Right lobe of liver (tissue), 6 donors: ENCODE measurements around the gene TM4SF18. TPM values are rescaled to one million over a fixed set of nuclear protein-coding genes. Genes with fewer than 3 reads are reported as not detected.

Experiments
- ATAC-seq, 4 donors: fragments of 200-7000 bp; cut with Tn5 transposase; one replicate each; pipeline ENCODE4 v1.9.1; 2020; ENCODE audit warnings: mild to moderate bottlenecking in 4 of 4, moderate library complexity in 4 of 4
- DNase-seq, 3 donors: peaks; one replicate each; pipeline ENCODE4 v3.0.0-alpha.2; 2020
- H3K27ac ChIP-seq, 3 donors: fragments of 200-600 bp; one replicate each; pipeline ENCODE4 v1.8.0; 2022
- H3K27me3 ChIP-seq, 2 donors: fragments of 200-600 bp; one replicate each; pipeline ENCODE4 v1.8.0; 2022
- H3K36me3 ChIP-seq, 4 donors: fragments of 200-600 bp; sonication (generic) in 1 of 4; one replicate each; pipeline versions ENCODE4 v1.5.1 to v1.8.0; 2017 to 2022; ENCODE audit warnings: control low read depth in 1 of 4
- H3K4me1 ChIP-seq, 4 donors: fragments of 200-600 bp; sonication (generic) in 1 of 4; one replicate each; pipeline versions ENCODE4 v1.5.1 to v1.8.0; 2017 to 2022; ENCODE audit warnings: control low read depth in 1 of 4
- H3K4me3 ChIP-seq, 3 donors: fragments of 200-600 bp; one replicate each; pipeline ENCODE4 v1.8.0; 2022
- H3K9me3 ChIP-seq, 4 donors: fragments of 200-600 bp; sonication (generic) in 1 of 4; one replicate each; pipeline versions ENCODE4 v1.5.1 to v1.8.0; 2017 to 2022; ENCODE audit warnings: control low read depth in 1 of 4
- POLR2A ChIP-seq: fragments of 450-650 bp; IDR thresholded peaks from one replicate; pipeline ENCODE4 v1.6.1; 2017; ENCODE audit warnings: antibody characterized with exemption, mild to moderate bottlenecking
- WGBS: methylation state at CpG from one replicate; pipeline ENCODE4 v1.1.6; 2018; ENCODE audit warnings: low coverage, low lambda C conversion rate; ENCODE audit not compliant: insufficient coverage; ENCODE audit errors: missing lambda C conversion rate; 5-methylcytosine and 5-hydroxymethylcytosine counted together
- intact Hi-C, 2 donors: fragments of 100-400 bp; cut with DNase I; formaldehyde crosslinking; loops; one replicate each; pipeline versions ENCODE4 v1.11.2 to v1.14.1; 2022
- total RNA-seq, 6 experiments: library from RNA; depleted of rRNA in 2 of 6; stranded (reverse); fragments of >200 nt in 2 of 6; fragmentation: NEBNext Ultra II Directional in 3 of 6; extraction: Animal tissue kit (Norgen Biotek cat#: 25700) in 3 of 6; gene quantifications; one replicate each; pipeline versions ENCODE4 v1.1.0 to v1.2.4, GENCODE V29; 2016 to 2023
- TF ChIP-seq, protein P1 (sequence below), 4 donors: fragments of 200-600 bp in 3 of 4; fragments of 450-650 bp in 1 of 4; IDR thresholded peaks; one replicate each; pipeline versions ENCODE4 v1.5.1 to v1.8.0; 2016 to 2022; ENCODE audit warnings: antibody characterized with exemption in 4 of 4, mild to moderate bottlenecking in 2 of 4
- donor health status: DM: no; HTN: yes; CAD: no.
- donor health status: DM: no; HTN: no; CAD: no.
- donor health status: DM: no; HTN: no; CAD: no.
- donor health status: DM: no; HTN: yes; CAD: no.
- donor health status: DM: no; HTN: yes; CAD: no.

The TM4SF18 gene
- total RNA-seq, 6 experiments from 2014 or later = 1.8 to 4.6 (median 3.1) TPM

GRCh38 chr3:149310796-149311534 lies 22.5 kb downstream of the TM4SF18 start:
- 85% methylated on average over 7 of the region's 7 CpGs for WGBS
- H3K27ac ChIP-seq = no peak overlapping the region

GRCh38 chr3:149307435-149307783 lies 26.0 kb downstream of the TM4SF18 start:
- no CpG with 5 or more reads among the region's 1 CpG for WGBS
- no peak for ATAC-seq
- intact Hi-C loops = no loop called here

More at GRCh38 chr3:149310796-149311534, 22.5 kb downstream of the TM4SF18 start:
- Histone ChIP-seq H3K4me3 (no peak overlapping the region), H3K27me3 (no peaks in the 10 kb centered on the region), H3K4me1 (peaks cover 0 to 11% (median 5%) of the 10 kb centered on the region in 4 donors), H3K9me3 (no peaks in the 10 kb centered on the region), H3K36me3 (no peaks in the 10 kb centered on the region)
- intact Hi-C loops = no loop called here
- no peak for ATAC-seq
- TF ChIP-seq, protein P1, sequence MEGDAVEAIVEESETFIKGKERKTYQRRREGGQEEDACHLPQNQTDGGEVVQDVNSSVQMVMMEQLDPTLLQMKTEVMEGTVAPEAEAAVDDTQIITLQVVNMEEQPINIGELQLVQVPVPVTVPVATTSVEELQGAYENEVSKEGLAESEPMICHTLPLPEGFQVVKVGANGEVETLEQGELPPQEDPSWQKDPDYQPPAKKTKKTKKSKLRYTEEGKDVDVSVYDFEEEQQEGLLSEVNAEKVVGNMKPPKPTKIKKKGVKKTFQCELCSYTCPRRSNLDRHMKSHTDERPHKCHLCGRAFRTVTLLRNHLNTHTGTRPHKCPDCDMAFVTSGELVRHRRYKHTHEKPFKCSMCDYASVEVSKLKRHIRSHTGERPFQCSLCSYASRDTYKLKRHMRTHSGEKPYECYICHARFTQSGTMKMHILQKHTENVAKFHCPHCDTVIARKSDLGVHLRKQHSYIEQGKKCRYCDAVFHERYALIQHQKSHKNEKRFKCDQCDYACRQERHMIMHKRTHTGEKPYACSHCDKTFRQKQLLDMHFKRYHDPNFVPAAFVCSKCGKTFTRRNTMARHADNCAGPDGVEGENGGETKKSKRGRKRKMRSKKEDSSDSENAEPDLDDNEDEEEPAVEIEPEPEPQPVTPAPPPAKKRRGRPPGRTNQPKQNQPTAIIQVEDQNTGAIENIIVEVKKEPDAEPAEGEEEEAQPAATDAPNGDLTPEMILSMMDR (IDR thresholded peaks at IDR 0.05) = no peak
- TF ChIP-seq POLR2A = no peak
- DNase-seq = no peak

DNA sequence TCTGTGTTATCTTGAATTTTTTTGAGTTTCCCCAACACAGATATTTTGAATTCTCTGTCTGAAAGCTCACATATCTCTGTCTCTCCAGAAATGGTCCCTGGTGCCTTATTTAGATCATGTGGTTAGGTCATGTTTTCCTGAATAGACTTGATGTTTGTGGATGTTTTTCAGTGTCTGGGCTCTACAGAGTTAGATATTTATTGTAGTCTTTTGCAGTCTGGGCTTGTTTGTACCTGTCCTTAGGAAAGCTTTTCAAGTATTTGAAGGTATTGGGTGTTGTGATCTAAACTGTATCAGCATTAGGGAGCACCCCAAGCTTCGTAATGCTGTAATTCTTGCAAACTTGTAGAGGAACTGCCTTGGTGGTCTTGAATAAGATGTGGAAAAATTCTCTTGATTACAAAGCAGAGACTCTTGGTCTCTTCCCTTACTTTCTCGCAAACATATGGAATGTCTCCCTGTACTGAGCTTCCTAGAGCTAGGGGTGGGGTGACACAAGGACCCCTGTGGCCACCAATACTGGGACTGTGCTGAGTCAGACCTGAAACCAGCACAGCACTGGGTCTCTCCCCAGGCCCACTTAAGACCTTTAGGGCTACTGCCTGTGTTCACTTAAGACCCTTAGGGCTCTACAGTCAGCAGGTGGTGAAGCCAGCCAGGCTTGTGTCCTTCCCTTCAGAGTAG lies 26.5 kb downstream of the TM4SF18 start:
- intact Hi-C loops = no loop called here
- H3K27me3 ChIP-seq = no peaks in the 10 kb centered on the region
- DNase-seq = no peak
- no peaks in the 10 kb centered on the region for H3K4me1 ChIP-seq
- no peak for TF ChIP-seq POLR2A
- TF ChIP-seq, protein P1 (IDR thresholded peaks at IDR 0.05) = no peak
- no peak for ATAC-seq
- no peaks in the 10 kb centered on the region for H3K9me3 ChIP-seq
- H3K36me3 ChIP-seq = no peaks in the 10 kb centered on the region
- H3K4me3 ChIP-seq = no peak overlapping the region
- no peak overlapping the region for H3K27ac ChIP-seq
- WGBS = 88% methylated on average over 2 of the region's 2 CpGs

More at GRCh38 chr3:149307435-149307783, 26.0 kb downstream of the TM4SF18 start:
- H3K9me3 ChIP-seq = no peaks in the 10 kb centered on the region
- H3K4me1 ChIP-seq = no peaks in the 10 kb centered on the region
- no peaks in the 10 kb centered on the region for H3K27me3 ChIP-seq
- TF ChIP-seq, protein P1 (IDR thresholded peaks at IDR 0.05) = no peak
- no peak for TF ChIP-seq POLR2A
- no peaks in the 10 kb centered on the region for H3K36me3 ChIP-seq
- no peak for DNase-seq
- H3K27ac ChIP-seq = no peak overlapping the region
- no peak overlapping the region for H3K4me3 ChIP-seq

- no peak for TF ChIP-seq POLR2A
- TF ChIP-seq, protein P1 (IDR thresholded peaks at IDR 0.05) = no peak
- Histone ChIP-seq H3K27me3 (no peaks in the 10 kb centered on the region), H3K4me1 (peaks cover 0 to 5% (median 1%) of the 10 kb centered on the region in 4 donors), H3K27ac (no peak overlapping the region), H3K9me3 (no peaks in the 10 kb centered on the region), H3K4me3 (no peak overlapping the region), H3K36me3 (no peaks in the 10 kb centered on the region)
- intact Hi-C loops = no loop called here
- ATAC-seq (no peak), DNase-seq (no peak)
- WGBS = 97% methylated on average over 2 of the region's 2 CpGs
These were observed 28.1 kb downstream of the TM4SF18 start for GRCh38 chr3:149305376-149305775.
